GM19238 (cell line): ENCODE data around the gene PHPT1.
"Not testable (repeated sequence)": the region's sequence is repeated elsewhere in the genome, so short reads cannot be mapped to it uniquely, and the experiment has no call there.

ENCODE experiments used
- DNase-seq: peaks from one replicate; pipeline ENCODE4 v3.0.0; 2011; ENCODE audit warnings: low spot score; ENCODE audit not compliant: insufficient read length

Gene PHPT1

DNA sequence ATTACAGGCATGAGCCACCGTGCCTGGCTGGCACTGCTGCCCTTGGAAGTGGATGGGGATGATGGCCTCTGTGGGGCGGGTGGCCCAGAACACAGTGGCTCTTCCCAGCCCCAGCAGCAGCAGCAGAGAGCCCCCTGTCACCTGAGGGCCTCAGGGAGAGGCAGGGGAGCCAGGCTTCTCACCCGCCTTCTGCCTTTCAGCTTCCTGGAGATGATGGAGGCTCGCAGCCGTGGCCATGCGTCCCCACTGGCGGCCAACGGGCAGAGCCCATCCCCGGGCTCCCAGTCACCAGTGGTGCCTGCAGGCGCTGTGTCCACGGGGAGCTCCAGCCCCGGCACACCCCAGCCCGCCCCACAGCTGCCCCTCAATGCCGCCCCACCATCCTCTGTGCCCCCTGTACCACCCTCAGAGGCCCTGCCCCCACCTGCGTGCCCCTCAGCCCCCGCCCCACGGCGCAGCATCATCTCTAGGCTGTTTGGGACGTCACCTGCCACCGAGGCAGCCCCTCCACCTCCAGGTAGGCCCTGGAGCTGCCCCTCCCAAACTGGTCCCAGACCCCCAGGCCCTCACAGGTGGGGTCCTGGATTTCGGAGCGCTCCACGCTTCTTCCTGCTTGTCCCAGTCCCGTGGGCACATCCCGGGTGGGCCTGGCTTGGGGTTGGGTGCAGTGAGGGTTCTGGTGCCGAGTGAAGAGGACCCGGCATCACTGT is 11.9 kb upstream of the PHPT1 start:
- DNase-seq, result no peak

DNA sequence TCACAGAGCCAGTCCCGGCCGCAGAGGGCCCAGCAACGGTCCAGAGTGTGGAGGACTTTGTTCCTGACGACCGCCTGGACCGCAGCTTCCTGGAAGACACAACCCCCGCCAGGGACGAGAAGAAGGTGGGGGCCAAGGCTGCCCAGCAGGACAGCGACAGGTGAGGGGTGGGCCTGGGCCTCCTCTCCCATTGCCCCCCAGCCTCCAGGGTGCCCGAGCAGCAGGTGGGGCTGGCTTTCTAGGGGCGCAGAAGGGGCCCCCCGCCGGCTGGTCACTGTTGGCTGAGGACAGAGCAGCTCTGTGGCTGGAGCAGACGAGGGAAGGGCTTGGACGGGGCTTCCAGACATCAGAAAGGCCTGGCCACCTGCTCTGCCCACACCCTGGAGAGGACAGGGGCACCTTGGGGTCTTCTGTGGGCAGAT is 11.3 kb upstream of the PHPT1 start:
- not testable (repeated sequence) for DNase-seq

DNA sequence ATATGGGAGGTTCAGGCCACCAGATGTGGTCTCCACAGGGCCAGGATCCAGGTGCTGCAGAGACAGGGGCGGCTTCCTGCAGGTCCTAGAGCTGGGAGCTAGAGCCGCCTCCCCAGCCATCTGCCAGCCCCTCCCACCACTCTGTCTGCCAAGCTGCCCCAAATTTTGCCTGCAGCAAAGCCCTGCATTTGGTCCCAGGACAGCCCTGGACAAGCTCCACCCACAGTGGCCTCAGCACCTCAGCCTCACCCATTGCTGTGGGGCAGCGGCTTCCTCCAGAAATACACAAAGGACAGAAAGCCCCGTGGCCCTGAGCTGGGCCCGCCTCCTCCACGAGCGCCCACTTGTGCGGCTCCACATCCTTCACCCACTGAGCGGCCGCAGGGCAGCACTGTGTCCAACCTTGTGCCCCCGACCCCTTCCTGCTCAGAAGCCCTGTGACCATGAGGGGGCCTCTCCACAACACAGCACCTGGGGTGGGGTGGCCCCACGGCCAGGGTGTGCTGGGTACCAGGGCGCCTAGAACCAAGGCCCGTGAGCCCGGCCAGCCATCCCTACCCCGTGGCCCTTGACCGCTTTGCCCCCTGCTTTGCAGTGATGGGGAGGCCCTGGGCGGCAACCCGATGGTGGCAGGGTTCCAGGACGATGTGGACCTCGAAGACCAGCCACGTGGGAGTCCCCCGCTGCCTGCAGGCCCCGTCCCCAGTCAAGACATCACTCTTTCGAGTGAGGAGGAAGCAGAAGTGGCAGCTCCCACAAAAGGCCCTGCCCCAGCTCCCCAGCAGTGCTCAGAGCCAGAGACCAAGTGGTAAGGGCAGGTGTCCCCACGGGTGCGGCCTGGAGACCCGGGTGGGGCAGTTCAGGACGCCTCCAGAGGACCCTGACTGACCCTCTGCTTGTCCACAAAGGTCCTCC is 10.6 kb upstream of the PHPT1 start:
- DNase-seq, result no peak

DNA sequence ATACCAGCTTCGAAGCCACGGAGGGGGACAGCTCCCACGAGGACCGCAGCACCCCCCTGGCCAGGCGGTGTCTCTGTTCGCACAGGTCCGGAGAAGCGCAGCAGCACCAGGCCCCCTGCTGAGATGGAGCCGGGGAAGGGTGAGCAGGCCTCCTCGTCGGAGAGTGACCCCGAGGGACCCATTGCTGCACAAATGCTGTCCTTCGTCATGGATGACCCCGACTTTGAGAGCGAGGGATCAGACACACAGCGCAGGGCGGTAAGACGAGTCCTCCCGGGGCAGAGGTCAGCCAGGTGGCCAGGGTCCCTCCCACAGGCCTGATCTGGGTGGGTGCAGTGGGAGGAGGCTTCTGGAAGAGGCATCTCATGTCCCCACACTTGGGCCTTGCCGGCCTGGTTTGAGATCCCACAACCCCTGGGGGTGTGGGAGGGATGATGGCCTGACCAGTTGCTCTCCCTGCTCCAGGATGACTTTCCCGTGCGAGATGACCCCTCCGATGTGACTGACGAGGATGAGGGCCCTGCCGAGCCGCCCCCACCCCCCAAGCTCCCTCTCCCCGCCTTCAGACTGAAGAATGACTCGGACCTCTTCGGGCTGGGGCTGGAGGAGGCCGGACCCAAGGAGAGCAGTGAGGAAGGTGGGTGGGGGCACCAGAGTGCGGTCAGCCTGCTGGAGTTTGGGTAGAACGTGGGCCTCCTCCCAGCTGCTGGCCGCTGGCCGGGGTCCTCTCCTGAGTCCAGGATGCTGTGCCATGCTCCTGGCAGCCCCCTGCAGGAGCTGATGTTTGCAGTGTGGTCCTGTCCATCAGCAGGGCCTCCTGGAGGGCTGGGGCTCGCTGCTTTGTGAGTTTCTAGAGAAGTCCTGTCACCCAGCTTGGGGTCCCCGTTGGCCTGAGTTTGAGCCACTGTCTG is 9.7 kb upstream of the PHPT1 start:
- no peak for DNase-seq

DNA sequence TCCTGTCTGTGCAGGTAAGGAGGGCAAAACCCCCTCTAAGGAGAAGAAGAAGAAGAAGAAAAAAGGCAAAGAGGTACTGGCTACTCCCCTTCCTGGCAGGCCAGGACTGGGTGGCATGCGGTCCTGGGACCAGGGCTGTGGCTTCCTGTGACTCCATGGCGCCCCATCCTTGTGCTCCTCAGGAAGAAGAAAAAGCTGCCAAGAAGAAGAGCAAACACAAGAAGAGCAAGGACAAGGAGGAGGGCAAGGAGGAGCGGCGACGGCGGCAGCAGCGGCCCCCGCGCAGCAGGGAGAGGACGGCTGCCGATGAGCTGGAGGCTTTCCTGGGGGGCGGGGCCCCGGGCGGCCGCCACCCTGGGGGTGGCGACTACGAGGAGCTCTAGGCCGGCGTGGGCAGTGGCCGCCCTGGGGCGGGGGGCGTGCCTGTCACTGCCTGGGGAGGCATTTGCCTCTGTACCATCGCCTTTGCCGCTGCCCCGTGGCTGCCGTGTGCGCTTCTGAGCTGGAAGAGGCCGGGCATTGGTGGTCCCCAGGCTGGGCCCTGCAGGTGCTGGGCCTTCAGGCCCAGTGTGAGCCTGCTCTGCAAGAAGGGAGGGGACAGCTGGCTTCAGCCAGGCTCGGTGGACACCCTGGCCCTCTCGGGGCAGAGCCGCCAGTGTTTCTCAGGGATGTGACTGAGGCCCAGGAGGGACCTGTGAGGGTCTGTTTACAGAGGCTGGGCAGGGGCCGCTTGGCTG is 8.9 kb upstream of the PHPT1 start:
- no peak for DNase-seq

DNA sequence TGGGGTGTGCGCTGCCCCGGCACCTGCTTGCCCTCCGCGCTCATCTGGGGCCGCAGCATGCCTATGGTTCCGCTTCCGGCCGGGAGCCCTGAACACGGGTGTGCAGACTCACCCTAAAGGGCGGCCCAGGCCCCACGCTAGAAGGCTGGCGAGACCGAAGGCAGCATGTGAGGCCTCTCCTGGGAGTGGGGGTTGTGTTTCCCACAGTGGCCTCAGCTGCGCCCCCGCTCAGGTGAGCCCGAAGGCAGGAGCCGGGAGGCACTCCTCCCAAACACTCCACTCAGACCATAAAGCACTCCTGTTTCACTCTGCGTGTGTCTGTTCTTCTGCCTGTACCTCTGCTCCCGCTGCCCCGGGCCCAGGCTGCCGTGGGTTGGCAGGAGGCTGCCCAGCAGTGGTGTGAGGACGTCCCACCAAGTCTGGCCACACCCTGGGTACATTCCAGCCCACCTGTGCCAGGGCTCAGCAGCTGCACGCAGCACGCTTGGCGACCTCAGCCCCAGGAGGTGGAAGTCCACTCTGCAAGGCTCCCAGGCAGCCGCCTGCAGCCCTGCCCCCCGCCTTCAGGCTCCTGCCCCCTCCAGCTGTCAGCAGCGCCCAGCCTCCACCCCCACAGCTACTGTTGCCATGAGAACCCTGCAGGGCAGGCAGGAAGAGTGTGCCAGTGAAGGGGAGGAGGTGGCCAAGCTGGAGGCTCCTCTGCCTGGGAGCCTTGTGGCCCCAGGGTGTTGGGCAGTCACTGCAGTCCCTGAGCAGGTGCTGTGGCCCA is 8.1 kb upstream of the PHPT1 start:
- DNase-seq, result no peak

DNA sequence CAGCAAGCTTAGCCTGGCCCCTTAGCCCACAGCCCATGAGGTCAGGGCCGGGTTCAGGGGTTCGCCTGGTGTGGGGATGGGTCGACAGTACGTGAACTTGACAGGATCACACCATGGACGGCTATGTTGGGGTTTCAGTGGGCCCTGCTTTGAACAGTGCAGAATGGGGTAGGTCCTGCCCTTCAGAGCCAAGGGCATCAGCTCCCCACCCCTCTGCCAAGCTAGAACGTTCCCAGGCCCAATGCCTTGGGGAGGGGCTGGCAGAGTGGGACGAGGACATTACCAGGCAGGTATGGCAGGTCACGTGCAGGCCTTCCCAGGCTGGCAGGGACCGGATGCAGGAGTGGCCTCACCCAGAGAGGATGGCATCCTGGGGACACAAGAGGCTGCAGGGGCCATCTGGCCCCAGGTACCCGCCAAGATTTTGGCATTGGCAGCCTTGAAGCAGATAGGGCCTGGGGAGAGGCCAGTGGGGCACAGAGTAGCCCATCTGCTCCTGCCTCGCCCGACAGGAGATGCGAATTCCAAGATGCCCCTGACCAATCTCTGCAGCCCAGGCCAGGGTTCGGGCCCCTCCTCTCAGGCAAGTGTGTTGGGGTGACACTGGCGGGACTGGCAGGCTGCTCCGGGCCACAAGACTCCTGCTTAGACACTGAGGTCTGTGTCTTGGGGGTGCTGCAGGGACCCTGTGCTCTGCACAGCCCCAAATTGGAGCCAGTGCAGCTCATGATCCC is 7.4 kb upstream of the PHPT1 start:
- not testable (repeated sequence) for DNase-seq

DNA sequence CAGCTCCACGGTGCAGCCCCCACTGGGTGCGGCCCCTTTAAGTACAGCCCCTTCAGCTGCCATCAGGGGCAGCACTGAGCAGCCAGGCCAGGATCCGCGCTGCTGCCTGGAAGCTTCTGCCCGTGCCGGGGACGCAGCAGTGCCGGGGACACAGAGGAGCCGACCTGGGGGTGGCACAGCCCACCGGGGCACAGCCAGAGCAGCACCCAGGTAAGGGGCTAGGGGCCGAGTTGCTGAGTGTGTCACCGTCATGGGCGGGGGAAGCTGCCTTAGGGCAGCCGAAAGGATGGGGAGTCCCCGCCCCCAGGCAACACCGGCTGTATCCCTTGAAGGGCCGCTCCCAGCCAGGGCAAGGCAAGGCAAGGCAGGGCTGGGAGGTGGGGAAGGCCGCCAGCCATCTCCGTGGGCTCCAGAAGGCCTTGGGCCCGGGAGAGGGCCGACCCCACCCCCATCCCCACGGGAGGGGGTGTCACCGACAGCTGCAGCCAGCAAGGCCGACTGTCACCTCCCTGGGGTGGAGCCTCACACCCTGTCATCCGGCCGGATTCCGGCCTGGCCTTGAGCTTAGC is 6.7 kb upstream of the PHPT1 start, which contains the start of gene AJM1:
AJM1 (plus strand) TSS at position 99 of the 569 bp plus-strand sequence. CDS start 1,937 bp downstream, outside the sequence.
- peak; percentile 92 for DNase-seq

DNA sequence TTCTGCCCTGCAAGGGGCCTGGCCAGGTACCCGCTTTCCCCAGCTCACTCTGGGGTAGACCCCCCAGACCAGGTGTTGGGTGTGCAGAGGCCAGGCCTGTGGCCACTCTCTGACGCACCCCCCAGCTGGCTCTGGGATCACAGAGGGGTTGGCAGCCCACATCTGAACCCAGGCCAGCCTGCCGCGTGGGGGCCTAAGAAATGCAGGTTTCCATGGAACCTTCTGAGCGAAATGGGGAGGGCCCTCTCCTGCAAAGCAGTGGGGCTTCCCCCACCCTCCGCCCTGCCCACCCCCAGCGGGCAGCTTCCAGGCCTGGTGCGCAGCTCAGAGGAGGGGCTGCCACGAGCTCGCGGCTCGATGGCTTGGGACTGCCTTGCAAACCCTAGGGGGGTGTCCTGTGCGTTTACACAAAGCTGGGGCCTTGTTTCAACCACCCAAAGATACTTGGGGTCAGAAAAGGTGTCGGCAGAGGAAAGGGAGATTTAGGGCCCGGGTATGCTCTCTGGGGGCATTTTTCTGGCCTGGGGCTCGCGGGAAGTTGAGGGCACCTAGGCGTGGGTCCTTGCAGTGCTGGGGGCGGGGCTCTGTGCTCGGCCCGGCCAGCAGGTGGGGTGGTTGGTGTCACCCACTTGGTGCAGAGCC is 5.9 kb upstream of the PHPT1 start:
- DNase-seq, result not testable (repeated sequence)

DNA sequence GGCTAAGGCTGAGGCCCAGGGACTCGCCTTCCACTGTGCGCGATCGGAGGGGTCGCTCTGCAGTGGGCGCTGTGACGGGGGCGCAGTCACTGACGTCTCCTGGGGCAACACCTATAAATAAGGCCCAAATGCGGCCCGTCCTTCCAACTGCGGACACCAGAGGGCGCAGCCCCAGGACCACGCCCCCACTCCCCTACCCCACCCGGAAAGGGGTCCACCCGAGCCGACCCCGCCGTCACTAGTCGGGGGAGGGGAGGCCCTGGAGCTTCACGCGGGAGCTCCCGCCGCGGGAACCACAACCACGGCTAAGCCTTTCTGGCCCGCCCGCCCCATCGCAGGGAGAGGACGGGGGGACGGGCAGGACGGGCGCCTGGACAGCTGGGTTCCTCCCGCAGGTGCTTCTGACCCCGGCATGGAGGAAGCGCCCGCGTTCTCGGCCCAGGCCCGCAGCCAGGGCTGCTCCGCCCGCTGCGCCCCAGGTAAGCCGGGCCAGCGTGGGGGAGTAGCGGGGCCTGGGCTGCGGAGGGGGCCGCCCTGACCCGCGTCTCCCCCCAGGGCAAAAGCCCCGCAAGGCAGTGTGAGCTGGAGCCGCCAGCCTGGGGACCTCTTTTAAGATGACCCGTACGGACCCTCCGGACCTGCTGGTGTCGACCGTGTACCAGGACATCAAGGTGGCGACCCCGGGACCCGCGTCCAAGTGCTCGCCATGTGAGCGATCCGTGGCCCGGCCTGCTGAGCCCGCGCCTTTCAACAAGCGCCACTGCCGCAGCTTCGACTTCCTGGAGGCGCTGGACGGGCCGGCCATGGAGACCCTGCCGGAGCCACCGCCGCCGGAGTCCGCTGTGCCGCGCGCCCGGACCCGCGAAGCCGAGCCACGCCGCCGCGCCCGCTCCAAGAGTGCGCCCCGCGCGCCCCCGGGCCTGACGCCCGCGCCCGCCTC is 5.1 kb upstream of the PHPT1 start:
- DNase-seq, result not testable (repeated sequence)

DNA sequence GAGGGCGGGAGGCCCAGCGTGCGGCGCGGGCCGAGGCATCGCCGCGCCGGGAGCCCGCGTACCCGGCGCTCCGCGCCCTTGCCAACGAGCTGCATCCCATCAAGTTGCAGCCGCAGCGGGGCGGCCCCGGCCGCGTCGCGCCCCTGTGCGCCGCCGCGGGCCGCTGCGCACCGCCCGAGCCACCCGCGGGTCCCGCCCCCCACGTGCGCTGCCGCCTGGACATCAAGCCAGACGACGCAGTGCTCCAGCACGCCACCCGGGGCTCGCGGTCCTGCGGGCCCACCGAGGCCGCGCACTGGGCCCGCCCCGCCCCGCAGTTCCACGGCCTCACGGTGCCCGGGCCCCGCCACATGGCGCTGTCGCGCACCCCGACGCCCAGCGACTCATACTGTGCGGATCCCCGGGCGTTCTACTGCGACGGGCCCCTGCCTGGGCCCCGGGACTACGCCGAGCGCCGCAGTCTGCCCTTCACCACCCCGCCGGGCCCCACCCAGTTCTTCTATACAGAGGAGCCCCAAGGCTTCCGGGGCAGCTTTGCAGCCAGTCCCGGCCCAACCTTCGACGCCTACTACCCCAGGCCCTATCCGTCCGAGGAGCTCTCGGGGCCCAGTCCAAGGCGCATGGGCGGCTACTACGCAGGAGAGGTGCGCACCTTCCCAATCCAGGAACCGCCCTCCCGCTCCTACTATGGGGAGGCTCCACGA is 4.3 kb upstream of the PHPT1 start:
- DNase-seq, result no peak

DNA sequence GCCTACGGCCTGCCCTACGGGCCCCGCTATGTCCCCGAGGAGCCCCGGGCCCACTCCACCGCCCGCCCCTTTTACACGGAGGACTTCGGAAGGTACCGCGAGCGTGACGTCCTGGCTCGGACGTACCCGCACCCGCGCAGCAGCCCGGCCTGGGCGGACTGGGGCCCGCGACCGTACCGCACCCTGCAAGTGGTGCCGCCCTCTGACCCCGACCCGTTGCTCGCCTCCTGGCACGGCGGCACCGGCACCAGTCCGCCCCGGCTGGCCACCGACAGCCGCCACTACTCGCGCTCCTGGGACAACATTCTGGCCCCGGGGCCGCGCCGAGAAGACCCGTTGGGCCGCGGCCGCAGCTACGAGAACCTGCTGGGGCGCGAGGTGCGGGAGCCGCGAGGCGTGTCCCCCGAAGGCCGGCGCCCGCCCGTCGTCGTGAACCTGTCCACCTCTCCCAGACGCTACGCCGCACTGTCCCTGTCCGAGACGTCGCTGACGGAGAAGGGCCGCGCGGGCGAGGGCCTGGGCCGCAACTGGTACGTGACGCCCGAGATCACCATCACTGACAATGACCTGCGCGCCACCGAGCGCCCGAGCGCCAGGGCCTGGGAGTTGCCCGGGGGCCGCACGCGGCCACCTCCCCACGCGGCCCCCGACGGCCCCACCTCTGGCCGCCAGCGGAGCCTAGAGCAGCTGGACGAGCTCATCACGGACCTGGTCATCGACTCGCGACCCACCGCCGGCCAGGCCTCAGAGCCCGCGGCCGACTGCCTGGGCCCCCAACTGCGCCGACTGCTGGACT is 3.5 kb upstream of the PHPT1 start:
- DNase-seq, result no peak

DNA sequence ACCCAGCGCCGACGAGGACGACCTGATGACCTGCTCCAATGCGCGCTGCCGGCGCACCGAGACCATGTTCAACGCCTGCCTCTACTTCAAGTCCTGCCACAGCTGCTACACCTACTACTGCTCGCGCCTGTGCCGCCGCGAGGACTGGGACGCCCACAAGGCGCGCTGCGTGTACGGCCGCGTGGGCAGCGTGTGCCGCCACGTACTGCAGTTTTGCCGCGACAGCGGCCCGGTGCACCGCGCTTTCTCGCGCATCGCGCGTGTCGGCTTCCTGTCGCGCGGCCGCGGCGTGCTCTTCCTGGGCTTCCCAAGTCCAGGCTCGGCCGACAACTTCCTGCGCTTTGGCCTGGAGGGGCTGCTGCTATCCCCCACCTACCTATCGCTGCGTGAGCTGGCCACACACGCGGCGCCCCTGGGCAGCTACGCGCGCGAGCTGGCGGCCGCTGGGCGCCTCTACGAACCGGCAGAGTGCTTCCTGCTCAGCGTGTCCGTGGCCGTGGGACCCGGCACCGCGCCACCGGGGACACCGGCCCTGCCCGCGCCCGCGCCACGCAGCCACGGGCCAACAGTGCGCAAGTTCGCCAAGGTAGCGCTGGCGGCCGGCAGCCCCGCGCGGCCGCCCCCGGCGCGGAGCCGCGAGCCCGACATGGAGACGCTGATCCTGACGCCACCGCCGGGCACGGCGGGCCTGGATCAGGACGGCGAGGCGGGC is 2.7 kb upstream of the PHPT1 start:
- DNase-seq, result no peak

DNA sequence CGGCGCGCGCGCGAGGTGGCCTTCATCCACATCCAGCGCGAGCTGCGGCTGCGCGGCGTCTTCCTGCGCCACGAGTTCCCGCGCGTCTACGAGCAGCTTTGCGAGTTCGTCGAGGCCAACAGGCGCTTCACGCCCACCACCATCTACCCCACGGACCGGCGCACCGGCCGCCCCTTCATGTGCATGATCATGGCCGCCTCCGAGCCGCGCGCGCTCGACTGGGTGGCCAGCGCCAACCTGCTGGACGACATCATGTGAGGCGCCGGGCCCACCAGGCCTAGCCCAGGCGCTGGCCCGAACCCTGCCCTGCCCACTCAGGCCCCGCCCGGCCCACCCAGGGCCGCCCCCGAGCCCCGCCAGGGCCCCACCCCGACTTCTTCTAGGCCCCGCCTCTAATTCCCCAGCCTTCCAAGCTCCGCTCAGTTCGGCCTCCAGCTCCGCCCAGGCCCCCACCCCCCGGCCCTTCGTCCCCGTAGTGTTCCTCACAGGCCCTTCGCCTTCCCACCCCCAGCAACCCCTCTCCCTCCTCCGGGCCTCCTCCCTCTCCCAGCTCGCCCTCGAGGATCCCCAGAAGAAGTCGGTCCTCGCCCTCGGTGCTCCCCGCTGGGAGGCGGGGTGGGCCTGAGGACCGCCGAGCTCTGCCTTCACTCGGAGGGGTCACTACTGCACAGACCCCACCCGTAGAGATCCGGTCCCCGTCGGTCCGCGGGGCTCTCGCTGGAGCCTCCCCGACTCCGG is 2.0 kb upstream of the PHPT1 start:
- DNase-seq, result no peak
